Measurements from ENCODE around the gene PRR16.

PRR16 gene

GRCh38 chr5:120567921-120568320, 103.8 kb downstream of the PRR16 start:
- no peak for DNase-seq (ENCODE audit: low read depth in 2 of 2)

DNA sequence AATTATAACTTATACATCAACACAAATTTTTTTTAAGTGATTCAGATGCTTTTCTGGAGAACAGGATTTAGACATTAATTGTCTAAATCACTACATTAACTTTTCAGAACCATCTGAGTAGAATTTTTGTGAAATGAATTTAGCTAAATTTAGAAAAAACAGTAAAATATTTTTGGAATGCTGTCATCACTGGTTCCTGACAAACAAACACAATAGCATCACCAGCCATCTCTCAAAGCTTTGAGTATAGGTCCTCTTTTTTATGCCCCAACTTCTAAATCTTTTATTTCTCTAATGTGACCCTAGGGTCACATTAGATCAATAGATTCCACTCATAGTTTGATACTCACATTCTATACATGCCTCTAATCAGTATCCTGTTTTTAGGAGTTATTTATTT, 104.6 kb downstream of the PRR16 start:
- DNase-seq (ENCODE audit: low read depth in 2 of 2) = no peak

DNA sequence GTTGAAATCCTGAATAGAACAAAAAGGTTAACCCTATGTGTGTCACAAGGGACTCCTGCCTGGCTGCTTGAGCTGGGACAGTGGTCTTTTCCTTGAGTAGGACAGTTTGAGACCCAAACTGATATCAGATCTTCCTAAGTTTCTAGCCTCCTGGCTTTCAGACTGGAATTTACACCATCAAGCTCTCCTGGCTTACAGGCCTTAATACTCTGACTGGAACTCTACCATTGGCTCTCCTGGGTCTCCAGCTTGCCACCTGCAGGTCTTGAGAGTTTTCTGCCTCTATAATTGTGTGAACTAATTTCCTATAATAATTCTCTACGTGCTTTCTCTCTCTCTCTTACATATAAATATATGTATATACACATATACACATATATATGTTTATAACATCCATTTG, 112.5 kb downstream of the PRR16 start:
- DNase-seq (ENCODE audit: low read depth in 2 of 2) = no peak

DNA sequence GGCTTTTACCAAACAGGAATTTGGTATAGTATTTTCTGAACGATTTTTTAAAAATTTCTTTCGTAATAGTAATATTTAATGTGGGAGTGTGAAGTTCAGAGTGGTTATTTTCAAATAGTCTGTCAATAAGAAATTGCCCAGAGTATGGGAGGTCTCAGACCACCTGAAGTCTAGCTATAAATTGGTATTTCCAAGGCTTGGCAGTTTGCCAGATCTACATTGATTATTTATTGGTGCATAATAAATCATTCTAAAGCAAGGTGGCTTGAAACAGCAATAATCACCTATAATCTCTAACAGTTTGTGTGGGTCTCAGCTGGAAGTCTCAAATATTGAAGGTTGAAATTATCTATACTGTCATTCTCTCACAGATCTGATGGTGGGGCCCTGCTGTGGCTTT, 118.5 kb downstream of the PRR16 start:
- DNase-seq (ENCODE audit: low read depth in 2 of 2) = no peak

DNA sequence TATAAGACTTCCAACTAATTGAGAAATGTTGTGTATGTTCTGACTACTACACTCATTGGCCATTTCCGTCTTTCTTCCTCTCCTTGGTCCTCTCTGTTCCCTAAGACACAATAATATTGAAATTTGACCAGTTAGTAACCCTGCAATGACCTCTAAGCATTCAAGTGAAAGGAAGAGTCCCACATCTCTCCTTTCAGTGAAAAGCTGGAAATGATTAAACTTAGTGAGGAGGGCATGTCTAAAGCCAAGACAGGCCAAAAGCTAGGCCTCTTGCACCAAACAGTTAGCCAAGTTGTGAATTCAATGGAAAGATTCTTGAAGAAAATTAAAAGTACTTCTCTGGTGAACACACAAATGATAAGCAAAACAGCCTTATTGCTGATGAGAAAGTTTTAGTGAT, 122.5 kb downstream of the PRR16 start:
- DNase-seq (ENCODE audit: low read depth in 2 of 2) = no peak

GRCh38 chr5:120591911-120592310, 127.8 kb downstream of the PRR16 start:
- DNase-seq (ENCODE audit: low read depth in 2 of 2) = no peak

DNA sequence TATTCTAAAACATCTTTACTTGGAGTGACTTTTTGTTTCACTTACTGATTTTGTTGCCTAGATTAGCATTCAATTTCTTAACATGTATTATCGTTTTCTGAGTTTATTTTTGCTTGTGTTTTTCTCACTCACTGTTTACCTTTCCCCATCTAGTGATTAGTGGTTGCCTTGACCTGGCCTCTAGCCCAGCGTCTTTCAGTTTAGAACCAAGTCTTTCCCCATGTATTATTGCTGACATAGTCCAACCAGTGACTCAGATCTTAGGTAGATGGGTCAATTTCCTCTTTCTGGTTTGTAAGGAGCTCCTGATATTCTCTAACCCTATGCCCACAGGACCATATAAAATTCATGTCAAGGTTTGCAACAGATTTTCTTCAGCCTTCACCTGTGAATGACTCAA, 135.5 kb downstream of the PRR16 start:
- DNase-seq (ENCODE audit: low read depth in 2 of 2) = no peak

DNA sequence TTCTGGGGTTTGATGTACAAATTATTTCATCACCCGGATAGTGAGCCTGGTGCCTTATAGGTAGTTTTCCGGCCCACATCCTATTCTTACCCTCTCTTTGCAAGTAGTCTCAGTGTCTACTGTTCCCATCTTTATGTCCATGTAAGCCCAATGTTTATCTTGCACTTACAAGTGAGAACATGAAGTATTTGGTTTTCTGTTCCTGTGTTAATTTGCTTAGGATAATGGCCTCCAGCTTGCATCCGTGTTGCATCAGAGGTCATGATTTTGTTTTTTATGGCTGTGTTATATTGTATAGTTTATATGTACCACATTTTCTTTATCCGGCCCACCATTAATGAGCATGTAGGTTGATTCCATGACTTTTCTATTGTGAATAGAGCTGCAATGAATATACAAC, 136.5 kb downstream of the PRR16 start:
- DNase-seq (ENCODE audit: low read depth in 2 of 2) = no peak

DNA sequence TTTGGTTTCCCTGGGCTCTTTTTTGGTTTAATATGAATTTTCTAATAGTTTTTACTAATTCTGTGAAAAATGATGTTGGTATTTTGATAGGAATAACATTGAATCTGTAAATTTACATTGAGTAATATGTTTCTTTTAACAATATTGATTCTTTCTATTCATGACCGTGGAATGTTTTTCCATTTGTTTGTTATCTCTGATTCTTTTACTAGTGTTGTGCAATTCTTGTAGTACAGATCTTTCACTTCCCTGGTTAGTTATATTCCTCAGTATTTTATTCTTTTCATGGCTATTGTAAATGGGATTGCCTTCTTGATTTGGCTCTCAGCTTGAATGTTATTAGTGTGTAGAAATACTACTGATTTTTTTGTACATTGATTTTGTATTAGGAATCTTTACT, 137.9 kb downstream of the PRR16 start:
- DNase-seq (ENCODE audit: low read depth in 2 of 2) = no peak

DNA sequence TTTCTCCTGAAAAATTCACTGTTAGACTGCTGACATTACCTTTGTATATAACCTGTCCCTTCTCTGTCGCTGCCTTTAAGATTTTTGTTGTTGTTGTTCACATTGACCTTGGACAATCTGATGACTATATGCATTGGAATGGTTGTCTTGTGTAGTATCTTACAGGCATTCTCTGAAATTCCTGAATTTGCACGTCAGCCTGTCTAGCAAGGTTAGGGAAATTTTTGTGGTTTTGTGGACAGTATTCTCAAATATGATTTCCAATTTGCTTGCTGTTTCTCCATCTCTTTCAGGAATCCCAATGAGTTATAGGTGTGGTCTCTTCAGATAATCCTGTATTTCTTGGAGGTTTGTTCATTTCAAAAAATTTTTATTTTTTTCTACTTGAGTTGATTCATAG, 140.8 kb downstream of the PRR16 start:
- no peak for DNase-seq (ENCODE audit: low read depth in 2 of 2)

DNA sequence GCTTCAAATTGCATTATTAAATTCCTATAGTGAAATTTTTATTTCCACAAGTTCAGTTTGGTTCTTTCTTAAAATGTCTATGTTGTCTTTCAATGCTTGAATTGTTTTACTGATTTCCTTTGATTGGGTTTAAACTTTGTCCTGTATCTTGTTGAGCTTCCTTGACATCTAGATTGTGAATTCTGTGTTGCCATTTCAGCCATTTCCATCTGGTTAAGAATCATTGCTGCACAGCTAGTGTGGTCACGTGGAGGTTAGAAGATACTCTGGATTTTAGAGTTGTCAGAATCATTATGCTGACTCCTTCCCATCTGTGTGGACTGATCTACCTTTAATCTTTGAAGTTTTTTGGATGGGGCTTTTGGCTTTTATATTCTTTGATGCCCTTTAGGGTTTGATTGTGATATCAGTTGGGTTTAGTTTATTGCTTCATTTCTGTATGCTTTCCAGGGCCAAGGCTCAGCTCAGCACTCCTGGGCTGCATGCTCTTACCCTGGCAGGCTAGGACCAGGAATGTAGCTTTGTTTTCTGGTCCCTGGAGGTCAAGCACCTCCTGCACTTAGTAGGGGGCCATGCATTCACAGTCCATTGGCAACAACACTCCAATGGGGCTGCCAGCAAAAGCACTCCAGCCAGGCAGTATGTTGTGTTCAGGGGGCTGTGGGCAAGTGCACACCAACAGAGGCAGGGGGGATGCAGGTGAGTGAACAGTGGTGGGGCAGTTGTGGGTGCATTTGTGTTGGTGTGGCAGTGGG, 141.4 kb downstream of the PRR16 start:
- no peak for DNase-seq (ENCODE audit: low read depth in 2 of 2)

GRCh38 chr5:120609570-120609969, 145.5 kb downstream of the PRR16 start:
- DNase-seq (ENCODE audit: low read depth in 2 of 2) = no peak

GRCh38 chr5:120610145-120610544, 146.0 kb downstream of the PRR16 start:
- DNase-seq (ENCODE audit: low read depth in 2 of 2) = no peak

DNA sequence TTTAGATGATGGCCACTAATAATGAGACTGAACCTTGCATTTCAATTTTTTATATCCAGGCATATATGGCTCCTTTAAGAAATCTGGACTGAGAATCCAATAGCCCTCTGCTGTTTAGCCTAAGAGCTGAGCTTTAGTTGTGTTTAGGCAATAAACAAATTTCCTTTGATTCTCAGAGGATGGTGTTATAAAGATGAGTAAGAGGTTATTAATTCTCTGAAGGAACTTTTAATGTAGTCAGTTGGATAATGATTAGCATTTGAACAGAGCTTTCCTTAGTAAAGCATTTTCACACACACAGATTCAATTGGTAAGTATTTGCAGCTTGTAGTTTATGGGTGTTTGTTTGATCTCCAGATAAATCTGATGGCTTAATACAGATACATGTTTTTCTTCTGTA, 149.6 kb downstream of the PRR16 start:
- DNase-seq (ENCODE audit: low read depth in 2 of 2) = no peak

- no peak for DNase-seq (ENCODE audit: low read depth in 2 of 2)
Measured at GRCh38 chr5:120614531-120615180, 150.6 kb downstream of the PRR16 start.

- DNase-seq (ENCODE audit: low read depth in 2 of 2) = no peak
Measured at GRCh38 chr5:120615967-120616645, 152.0 kb downstream of the PRR16 start.

DNA sequence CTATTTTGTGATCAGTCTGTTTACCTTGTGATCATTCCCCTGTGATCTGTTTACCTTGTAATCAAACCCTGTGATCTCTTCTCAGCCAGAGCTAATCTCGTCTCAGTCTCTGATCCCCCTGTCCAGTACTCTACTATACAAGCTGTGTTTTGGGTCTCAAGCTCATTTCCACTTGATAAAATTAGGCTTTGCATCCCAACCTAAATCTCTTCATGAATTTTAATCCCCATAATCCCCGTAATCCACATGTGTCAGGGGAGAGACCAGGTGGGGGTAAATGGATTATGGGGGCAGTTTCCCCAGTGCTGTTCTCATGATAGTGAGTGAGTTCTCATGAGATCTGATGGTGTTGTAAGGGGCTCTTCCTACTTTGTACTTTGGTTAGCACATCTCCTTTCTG, 157.2 kb downstream of the PRR16 start:
- DNase-seq (ENCODE audit: low read depth in 2 of 2) = no peak

GRCh38 chr5:120624021-120624563, 160.0 kb downstream of the PRR16 start:
- no peak for DNase-seq (ENCODE audit: low read depth in 2 of 2)

- DNase-seq (ENCODE audit: low read depth in 2 of 2) = no peak
Measured at GRCh38 chr5:120628156-120628555, 164.1 kb downstream of the PRR16 start.

GRCh38 chr5:120630550-120630949, 166.4 kb downstream of the PRR16 start:
- DNase-seq (ENCODE audit: low read depth in 2 of 2) = no peak

GRCh38 chr5:120631611-120632010, 167.5 kb downstream of the PRR16 start:
- no peak for DNase-seq (ENCODE audit: low read depth in 2 of 2)

GRCh38 chr5:120632430-120632829, 168.3 kb downstream of the PRR16 start:
- DNase-seq (ENCODE audit: low read depth in 2 of 2) = no peak

GRCh38 chr5:120638449-120638848, 174.3 kb downstream of the PRR16 start:
- no peak for DNase-seq (ENCODE audit: low read depth in 2 of 2)

Data from activated CD4-positive, alpha-beta T cell treated with anti-CD3 and anti-CD28 coated beads for 24 hours (primary cell).